ENCODE results near the gene CYP4F22.

- TF ChIP-seq CTCF (IDR thresholded peaks at IDR 0.05 in 2 of 3, conservative IDR thresholded peaks at IDR 0.05 in 1 of 3; ENCODE audit: borderline replicate concordance in 1 of 3, insufficient read depth in 1 of 3, low read depth in 2 of 3, low read length in 2 of 3) (no peak), POLR2A (IDR thresholded peaks at IDR 0.05; ENCODE audit: borderline replicate concordance, extremely low read depth, insufficient read depth, insufficient read length) (no peak), ZFX (IDR thresholded peaks at IDR 0.05) (no peak), YY1 (IDR thresholded peaks at IDR 0.05; ENCODE audit: extremely low read depth, insufficient replicate concordance, low read depth, low read length) (no peak), EZH2 (IDR thresholded peaks at IDR 0.05) (no peak)
Observed at GRCh38 chr19:15475169-15475568, 33.2 kb upstream of the CYP4F22 start.

All from HCT116 (cell line).